ENCODE data around the gene CFAP206.

CFAP206 gene

DNA sequence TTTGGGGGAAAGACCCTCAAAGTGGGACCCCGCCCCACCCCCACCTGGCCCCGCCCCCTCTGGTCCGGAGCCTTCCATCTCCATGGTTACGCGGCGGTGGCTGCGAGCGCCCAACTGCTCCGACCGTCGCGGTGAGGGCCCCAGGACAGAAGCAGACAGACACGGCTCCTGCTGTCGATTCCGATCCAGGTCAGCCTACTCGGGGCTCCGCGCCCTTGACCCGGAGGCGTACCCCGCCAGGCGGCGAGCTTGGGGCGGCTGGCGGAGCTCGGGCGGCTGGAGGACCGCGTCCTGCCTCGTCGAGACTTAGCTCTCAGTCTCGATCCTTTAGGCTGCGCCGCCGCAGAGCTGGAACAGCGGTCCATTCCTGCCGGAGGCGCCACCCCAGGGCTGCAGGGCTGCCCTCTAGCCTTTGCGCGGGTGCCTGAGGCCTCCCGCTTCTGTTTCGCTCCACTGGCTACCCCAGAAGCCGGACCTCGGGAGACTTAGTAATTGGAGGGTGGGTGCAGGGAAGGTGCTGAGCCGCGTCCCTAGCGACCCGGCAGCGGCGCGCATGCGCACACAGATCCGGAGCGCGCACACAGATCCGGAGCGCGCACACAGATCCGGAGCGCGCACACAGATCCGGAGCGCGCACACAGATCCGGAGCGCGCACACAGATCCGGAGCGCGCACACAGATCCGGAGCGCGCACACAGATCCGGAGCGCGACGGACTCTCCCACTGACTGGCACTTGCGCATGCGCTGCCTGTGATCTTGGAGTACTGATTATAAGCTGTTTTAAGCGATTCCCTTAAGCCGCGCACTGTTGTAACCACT is at the start of gene CFAP206:
Gene CFAP206, plus strand, starts transcription at position 72 of the 820 bp plus-strand sequence. CDS start 1,868 bp downstream, outside the sequence.
- peak; percentile 57 for DNase-seq (ENCODE audit: low read depth)

DNA sequence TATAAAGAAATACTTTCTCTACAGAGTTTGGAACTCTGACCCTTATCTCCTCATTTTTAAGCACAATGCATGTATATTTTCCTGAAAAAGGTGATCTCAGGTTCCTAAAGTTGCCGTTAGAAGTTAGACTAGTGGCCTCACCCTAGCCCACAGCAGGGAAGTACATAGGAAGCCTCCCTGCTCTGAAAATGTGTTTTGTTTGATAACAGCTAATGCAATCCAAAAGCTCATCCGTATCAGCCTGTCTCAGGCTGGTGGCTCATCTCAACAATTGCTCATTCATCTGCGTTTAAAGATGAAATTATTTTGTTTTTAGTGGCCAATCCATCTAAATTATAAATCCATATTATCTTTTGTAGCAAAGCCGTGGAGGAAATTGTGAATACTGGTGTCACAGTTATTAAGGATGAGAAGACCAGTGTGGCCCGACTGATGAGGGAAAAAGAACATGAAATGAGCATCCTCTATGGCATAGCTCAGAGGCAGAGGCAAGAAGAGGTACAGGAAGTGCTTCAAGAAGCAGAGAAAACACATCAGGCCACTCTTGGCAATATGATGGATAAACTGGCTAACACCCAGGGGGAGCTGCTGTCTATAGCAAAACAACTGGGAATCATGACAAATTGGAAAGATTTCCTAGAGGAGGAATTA is 43.0 kb upstream of the CFAP206 start:
- no peak for DNase-seq (ENCODE audit: low read depth)

DNA sequence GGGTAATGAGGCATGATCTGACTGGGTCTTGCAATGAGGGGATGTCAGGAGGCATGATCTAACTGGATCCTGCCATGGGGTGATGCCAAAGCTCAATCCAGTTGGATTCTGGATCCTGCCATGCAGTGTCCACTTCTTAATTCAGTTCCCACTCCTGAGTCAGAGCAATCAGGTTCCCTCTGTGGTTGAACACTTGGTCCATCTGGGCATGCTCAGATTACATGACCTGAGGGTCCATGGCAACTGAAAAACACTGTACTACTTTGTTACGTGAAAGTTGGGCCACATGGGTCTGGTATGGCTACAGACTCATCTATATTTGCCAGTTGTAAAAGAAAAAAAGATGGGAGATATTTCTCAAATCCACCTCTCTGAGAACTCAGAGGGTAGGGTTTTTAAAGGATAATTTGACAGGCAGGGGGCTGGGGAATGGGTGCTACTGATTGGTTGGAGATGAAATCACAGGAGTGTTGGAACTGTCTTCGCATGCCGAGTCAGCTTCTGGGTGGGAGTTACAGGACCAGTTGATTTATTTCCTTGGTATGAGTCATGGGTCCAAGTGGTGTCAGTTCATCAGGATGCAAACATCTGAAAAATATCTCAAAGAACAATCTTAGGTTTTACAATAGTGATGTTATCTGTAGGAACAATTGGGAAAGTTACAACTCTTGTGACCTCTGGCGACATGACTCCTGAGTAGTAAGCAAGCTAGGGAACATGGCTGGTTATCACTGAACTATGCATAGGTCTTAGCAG is 41.5 kb upstream of the CFAP206 start:
- no peak for DNase-seq (ENCODE audit: low read depth)

DNA sequence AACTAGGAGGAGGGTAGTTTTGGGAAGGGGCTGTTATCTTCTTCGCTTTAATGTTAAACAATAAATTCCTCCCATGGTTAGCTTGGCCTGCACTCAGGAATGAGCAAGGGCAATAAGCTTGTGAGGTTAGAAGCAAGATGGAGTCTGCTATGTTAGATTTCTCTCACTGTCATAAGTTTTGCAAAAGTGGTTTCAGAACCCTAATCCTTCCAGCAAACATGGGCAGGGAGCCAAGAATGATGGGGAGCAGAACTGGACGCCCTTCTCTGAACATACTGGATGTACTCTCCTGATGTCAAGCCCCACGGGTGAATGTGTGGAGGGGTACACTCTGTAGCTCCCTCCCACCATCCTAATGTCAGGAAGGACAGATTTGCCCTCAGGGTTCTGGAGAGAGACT is 40.9 kb upstream of the CFAP206 start:
- no peak for DNase-seq (ENCODE audit: low read depth)

DNA sequence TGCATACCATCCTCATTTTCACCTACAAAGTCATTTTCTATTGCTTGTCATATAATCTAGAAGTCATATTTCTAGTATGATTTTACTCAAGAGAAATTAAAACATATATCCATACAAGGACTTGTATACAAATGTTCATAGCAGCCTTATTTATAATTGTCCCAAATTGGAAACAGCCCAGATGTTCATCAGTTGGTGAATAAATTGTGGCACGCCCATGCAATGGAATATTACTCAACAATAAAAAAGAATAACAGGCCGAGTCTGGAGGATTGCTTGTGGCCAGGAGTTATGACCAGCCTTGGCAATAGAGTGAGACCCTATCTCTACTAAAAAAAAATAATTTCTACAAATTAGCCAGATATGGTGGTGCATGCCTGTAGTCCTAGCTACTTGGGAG is 34.4 kb upstream of the CFAP206 start:
- DNase-seq (ENCODE audit: low read depth): no peak

DNA sequence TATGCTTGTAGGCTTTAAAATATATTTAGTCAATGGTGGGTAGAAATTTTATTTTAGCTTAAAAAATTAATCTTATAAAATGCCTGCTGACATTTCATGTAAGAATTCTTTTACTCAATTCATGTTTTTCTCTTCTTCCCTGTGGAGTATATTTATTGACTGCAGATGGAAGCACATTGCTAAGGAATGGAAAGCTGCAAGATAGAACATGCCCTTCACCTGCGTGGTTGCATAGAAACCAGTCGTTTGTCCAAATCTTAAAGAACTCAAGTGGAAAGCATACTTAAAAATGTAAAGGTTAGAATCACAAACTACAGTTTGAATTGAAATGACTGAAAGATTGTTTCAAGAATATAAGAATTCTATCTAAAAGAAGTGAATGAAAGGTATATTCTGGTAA is 32.5 kb upstream of the CFAP206 start:
- no peak for DNase-seq (ENCODE audit: low read depth)

DNA sequence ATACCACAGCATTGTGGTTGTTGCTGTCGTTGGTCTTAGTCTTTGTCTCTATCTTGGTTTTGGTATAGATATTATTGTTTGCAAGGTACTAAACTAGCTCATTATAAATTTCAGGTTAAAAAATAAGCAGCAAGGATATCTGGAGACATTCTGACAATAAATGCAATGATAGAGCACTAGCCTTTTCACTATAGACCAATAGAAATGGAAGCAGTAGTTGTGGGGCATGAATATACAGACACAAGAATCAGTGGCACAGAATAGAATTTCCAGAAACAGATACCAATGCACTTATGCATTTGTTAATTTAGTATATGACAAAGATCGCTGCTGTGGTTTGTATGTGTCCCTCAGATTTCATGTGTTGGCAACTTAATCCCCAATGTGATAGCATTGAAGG is 31.1 kb upstream of the CFAP206 start:
- DNase-seq (ENCODE audit: low read depth): no peak

GRCh38 chr6:87378947-87379346 is 28.8 kb upstream of the CFAP206 start:
- DNase-seq (ENCODE audit: low read depth): no peak

DNA sequence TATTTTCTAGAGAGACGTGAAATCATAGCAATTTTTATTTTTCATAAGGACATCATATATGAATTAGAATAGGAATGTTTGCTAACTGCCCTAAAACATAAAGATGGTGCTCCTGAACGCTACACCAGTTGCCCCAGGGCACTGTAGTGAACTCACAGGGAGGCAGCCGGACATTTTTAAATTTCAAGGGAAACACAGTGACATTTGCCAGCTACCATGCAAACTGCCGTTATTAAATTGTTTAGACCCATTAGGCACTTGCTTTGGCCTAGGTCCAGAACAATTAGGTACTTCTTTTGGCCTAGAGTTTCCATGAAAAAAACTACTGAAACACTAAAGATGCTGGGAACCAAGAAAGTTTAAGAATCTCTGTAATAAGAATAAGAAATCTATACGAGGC is 24.9 kb upstream of the CFAP206 start:
- no peak for DNase-seq (ENCODE audit: low read depth)

- DNase-seq (ENCODE audit: low read depth): no peak
Observed at GRCh38 chr6:87384038-87384437, 23.7 kb upstream of the CFAP206 start.

- no peak for DNase-seq (ENCODE audit: low read depth)
Observed at GRCh38 chr6:87384449-87384848, 23.3 kb upstream of the CFAP206 start.

- DNase-seq (ENCODE audit: low read depth): no peak
Observed at GRCh38 chr6:87391334-87391733, 16.4 kb upstream of the CFAP206 start.

- no peak for DNase-seq (ENCODE audit: low read depth)
Observed at GRCh38 chr6:87393026-87393622, 14.6 kb upstream of the CFAP206 start.

DNA sequence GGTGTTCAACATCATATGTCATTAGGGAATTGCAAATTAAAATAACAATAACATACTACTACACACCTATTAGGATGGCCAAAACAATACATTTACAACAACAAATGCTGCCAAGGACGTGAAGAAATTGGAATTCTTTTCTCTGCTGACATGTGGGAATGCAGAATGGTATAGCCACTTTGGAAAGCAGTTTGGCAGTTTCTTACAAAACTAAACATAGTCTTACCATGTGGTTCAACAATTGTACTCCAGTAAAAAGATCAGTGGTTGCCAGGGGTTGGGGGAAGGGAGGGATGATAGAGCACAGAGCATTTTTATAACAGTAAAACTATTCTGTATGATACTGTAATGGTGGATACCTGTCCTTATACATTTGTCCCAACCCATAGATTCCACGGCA is 12.3 kb upstream of the CFAP206 start:
- DNase-seq (ENCODE audit: low read depth): no peak

DNA sequence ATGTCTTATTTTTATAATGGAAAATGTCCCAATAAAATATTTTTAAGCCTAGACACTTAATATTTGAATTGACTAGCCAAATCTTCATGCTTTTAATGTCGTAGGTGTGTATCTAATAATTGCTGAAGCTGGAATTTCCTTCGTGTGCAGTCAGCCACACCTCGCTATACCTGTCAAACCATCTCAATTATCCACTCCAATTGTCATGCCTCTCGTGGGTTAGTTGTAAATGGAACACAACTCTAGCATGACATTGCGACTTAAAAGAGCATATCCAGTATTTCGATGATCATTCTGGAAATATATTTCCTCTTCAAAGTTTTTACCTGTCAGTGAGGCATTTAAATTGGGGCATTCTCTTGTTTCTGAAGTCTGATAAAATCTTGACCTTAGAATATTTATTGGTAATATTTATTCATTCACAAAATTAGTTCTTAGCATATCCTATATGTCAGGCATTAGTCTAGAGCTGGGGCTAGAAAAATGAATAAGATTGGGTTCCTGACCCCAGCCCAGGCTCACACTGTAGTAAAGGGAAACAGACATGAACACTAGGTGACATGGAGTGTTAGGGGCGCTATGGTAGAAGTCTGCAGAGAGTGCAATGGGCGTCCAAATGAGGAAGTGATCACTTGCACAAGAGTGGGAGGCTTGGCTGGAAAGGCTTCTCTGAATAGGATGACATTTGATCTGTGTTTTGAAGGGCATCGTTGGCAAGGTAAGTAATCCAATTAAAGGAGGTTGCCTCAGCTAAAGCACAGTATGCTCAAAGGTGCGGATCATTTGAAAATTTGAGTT is 11.0 kb upstream of the CFAP206 start:
- no peak for DNase-seq (ENCODE audit: low read depth)

- no peak for DNase-seq (ENCODE audit: low read depth)
Observed at GRCh38 chr6:87397656-87398055, 10.1 kb upstream of the CFAP206 start.

- DNase-seq (ENCODE audit: low read depth): no peak
Observed at GRCh38 chr6:87401832-87402231, 5.9 kb upstream of the CFAP206 start.

- DNase-seq (ENCODE audit: low read depth): no peak
Observed at GRCh38 chr6:87407561-87407900, 241 bp upstream of the CFAP206 start.

DNA sequence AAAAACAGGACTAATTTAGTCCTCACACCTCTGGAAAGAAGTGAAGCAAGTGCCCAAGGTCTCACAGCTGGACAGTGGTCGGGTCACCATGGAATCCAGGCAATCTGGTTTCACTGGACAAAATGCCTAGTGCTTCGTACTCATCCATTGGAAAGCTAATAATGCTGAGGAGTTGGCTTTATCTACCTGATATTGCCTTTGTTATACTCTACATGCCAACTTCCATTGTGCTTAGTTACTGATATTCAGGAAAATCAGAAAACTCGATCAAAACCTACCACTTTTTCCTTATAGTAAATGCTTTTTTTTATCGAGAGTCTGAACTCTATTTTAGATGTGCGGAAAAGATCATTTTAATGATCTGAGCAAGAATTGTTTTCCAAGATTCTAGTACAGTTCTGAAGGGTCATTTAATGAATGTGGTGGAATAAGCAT is 966 bp downstream of the CFAP206 start:
- no peak for DNase-seq (ENCODE audit: low read depth)

GRCh38 chr6:87419266-87419665 is 11.5 kb downstream of the CFAP206 start:
- DNase-seq (ENCODE audit: low read depth): no peak

DNA sequence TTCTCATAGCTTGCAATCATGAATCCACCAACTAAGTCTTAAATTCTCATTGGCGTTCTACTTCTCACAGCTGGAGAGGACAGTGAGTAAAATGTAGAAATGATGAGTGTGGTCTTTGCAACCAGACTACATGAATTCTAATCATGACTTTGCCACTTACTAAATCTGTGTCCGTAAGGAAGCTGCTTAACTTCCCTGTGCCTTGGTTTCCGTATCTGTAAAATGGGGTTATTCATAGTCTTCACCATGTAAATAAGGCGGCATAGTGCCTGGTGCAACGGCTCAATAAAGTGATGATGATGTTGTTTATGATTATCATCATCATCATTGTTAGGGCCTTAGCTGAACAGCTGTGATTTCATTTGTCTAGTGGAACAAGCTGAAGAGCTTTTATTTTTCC is 12.6 kb downstream of the CFAP206 start:
- no peak for DNase-seq (ENCODE audit: low read depth)

DNA sequence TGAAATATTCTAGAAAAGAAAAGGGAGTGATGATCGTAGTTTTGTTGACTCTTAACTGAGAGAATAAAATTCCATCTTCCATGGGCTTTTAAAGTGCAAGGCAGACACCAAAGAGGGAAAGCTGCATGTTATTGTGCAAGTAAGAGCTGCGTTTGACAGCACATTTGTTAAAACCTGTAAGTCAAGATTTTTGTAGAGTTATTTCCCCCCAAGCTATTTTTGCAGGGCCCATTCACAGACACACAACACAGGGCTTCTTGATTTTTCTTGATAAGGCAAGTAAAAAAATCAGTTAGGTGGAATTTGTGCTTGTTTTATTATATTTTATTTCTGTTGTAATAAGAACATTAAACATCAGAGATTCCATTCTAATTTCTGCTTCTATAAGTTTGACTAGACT is 13.8 kb downstream of the CFAP206 start:
- no peak for DNase-seq (ENCODE audit: low read depth)
